GM19023 (cell line): Measurements from ENCODE around the gene PGAP2.

Experiments used
- ATAC-seq: cut with Tn5 transposase; IDR thresholded peaks from one replicate; pipeline ENCODE4 v1.9.1; 2021; ENCODE audit warnings: mild to moderate bottlenecking, moderate library complexity; ENCODE audit not compliant: unreplicated experiment

PGAP2 gene

GRCh38 chr11:3854977-3855807 is 46.8 kb downstream of the PGAP2 start, which contains the start of gene STIM1:
Gene STIM1 (plus strand): TSS chr11:3855664. CDS start chr11:3856271, 607 bp downstream.
- peak; percentile 59 for ATAC-seq

DNA sequence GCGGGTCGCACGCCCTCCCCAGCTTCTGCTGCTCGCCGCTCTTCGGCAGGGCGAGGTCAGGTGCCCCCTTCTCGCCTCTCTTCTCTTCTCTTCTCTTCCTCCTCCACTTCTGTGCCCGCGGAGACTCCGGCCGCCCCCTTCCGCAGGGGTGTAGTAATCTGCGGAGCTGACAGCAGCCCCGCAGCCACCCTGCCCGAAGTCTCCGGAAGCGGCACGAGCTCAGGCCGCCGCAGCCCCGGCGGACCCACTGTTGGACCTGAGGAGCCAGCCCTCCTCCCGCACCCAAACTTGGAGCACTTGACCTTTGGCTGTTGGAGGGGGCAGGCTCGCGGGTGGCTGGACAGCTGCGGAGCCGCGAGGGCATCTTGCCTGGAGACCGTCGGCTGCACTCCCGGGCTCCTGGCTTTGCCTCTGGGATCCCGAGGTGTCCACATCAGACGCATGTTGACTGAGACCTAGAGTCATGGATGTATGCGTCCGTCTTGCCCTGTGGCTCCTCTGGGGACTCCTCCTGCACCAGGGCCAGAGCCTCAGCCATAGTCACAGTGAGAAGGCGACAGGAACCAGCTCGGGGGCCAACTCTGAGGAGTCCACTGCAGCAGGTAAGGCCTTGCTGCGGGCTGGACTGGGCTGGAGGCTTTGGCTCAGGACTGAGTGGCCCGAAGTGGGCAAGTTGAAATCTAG is 47.6 kb downstream of the PGAP2 start:
- ATAC-seq: peak; percentile 10

- no peak for ATAC-seq
Observed at GRCh38 chr11:3856856-3857553, 48.6 kb downstream of the PGAP2 start.

- ATAC-seq: no peak
Observed at GRCh38 chr11:3857628-3858027, 49.3 kb downstream of the PGAP2 start.

- ATAC-seq: no peak
Observed at GRCh38 chr11:3859373-3859881, 51.1 kb downstream of the PGAP2 start.

DNA sequence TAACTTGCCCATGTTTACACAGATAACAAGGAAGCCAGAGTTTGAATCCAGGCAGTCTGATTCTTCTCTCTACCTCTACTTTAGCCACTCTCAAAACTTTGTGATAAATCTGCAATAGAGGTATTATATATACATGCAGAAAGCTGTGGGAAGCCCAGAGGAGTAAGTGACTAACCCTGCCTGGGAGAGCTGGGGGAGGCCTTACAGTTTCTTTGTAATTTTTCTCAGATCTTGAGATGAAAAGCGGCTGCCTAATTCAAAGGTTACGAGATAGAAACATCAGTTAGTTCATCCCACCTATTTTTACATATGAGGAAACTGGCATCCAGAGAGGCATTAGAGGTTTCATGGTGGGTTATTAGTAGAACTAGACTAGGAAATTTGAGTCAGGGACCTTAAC is 52.0 kb downstream of the PGAP2 start:
- no peak for ATAC-seq

GRCh38 chr11:3860898-3861393 is 52.6 kb downstream of the PGAP2 start:
- ATAC-seq: peak; percentile 30

GRCh38 chr11:3861683-3862082 is 53.3 kb downstream of the PGAP2 start:
- no peak for ATAC-seq

DNA sequence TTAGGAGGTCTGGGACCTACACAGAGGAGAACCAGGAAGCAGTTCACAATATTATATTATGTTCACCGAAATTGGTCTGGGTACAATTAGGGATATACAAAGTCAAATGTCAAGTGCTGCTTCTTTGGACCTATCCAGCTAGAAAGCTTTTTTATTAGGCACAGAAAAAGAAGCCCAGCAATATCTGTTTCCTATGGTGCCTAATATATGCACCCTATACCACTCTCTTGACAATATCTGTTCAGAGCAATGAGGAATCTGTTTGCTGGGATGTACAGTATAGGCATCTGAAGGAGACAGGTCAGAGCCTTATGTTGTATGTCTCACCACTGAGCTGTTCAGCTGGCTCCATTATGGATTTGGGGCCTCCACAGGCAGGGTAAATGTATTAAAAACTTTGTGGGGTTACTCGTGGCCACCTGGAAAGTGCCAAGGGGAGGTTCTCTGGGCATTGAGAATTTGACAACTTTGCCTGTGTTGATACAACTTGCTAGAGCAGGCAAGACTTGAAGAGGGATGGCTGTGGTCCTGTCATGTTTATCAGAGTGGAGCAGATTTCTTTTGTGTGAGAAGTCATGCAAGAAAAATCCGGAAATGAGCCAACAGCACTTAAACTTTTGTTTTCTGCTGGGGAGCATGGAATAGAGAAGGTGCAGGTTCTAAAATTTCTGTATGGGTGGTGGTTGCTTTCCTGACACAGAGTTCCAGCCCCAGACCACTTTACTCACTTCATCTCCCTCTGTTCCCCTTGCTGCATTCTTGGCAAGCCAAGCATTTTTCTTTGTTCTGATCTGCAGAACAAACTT is 57.2 kb downstream of the PGAP2 start:
- ATAC-seq: no peak

DNA sequence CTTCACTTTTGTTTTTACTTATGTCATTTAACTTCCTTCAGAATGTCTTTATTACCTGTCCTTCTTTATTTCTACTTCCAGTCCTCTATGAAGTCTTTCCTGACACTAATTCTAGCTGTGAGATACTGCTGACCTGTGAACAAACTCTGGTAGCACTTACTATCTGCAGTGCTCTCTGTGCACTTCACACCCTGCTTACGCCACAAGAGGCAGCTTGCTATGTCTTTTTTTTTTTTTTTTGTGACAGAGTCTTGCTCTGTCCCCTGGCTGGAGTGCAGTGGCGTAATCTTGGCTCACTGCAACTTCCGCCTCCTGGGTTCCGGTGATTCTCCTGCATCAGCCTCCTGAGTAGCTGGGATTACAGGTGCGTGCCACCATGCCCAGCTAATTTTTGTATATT is 57.8 kb downstream of the PGAP2 start:
- ATAC-seq: no peak

DNA sequence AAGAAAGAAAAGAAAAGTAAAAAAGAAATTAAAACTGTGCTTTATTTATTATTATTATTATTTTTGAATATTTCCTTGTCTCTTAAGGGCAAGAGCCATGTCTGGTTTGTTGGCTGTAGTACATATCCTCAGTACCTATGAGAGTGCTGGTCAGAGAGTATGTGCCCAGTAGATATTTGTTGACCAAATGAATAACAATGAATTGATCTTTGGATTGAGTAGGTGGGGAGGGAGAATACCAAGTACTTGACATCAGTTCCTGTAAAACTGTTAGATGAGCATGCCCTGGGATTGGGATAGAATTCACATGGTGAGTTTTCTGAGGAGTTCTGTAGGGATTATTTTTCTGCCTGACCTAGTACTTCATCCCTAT is 58.5 kb downstream of the PGAP2 start:
- ATAC-seq: no peak

DNA sequence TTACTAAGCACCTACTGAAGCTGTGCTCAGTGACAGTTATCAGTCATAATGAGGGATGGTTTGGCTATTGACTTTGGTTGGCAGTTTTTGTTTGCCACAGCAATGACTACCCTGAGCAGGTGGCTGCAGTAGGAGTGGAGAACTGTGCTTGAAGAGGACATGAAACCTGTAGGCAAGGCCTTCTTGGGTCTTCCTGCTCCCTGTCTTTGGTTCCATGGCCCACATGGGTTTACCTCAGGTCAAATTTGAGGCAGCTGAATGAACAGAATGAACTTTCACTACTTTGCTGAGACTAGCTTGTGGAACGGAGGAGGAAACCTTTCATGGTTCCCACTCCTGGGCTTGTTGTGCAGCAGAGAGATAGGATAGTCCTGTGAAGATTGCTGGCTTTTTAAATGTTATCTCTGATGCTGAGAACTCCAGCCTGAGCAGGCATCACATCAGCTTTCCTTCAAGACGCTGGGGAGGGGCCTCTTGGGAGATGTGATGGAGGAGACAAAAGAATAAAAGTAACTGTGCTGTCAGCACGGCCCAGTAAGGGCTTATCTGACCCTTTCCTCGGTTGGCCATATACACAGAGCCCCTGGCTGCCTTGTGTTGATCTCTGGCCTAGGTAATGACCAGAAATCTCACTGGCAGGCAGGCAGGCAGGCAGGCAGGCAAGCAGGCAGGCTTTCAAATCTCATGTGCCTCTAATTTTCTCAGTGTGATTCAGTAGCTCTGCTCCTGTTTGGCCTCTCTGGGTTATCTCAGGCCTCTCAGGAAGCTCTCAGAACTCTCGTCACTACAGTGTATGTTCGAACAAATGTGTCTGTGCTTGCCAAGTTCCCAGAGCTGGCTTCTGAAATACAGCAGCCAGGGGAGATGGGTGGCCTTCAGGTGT is 59.1 kb downstream of the PGAP2 start:
- peak; percentile 54 for ATAC-seq

GRCh38 chr11:3873712-3874349 is 65.5 kb downstream of the PGAP2 start:
- ATAC-seq: no peak
